ENCODE data around the gene ENC1.
A peak's percentile ranks its signal among the peaks of the same experiment; 100 is the strongest.

ENC1 gene

DNA sequence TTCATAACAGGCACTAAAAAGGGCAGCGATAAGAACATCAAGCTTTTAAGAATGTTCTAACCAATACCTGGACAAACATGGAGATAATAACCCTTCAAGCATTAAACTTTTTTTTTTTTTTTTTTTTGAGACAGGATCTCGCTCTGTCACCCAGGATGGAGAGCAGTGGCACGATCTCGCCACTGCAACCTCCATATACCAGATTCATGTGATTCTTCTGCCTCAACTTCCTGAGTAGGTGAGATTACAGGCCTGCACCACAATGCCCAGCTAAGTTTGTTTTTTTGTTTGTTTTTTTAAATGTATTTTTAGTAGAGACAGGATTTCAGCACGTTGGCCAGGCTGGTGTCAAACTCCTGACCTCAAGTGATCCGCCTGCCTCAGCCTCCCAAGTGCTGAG lies 14.7 kb upstream of the ENC1 start:
- DNase-seq, result no peak

DNA sequence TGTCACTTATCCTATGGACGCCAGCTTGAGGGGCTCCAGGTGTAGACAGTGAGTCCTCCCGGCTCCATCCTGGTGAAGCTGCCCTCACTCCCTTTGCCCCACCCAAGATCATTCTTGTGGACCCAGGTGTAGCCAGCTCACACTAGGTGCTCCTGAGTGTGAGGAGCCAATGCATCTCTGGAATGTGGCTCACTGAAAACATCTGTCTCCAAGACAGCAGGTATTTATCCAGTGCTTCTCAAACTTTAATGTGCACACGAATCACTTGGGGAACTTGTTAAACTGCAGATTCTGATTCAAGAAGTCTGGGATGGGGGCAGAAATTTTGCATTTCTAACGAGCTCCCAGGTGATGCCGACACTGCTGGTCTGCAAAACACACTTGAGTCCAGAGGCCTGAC lies 13.5 kb upstream of the ENC1 start:
- DNase-seq, result no peak

- DNase-seq, result no peak
Observed at GRCh38 chr5:74652576-74652975, 12.0 kb upstream of the ENC1 start.

- no peak for DNase-seq
Observed at GRCh38 chr5:74651710-74652109, 11.2 kb upstream of the ENC1 start.

DNA sequence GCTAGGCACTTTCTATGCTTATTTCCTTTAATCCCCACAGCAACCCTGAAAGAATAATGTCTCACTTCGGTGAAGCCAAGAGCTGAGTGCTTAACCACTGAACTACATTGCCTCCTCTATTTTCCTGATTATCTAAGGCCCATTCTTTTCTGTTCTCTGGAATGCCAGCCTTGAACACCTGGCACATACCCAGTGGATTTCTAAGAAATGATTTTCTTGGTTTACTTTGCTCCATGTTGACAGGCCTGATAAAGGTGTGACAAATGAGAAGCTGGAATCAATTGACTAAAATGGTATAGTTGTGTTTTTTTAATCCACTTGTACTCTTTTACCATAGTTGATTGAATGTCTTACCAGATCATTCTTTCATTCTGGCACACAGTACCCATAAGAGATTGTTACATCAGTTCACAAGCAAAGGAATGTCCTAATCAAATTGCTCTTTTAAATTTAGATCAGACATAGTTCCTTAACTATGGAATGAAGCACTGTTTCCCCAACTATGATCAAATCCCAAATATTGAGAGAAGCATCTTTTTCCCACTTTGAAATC lies 9.0 kb upstream of the ENC1 start:
- DNase-seq, result no peak

- peak; percentile 70 for DNase-seq
Observed at GRCh38 chr5:74648835-74649293, 8.3 kb upstream of the ENC1 start.

DNA sequence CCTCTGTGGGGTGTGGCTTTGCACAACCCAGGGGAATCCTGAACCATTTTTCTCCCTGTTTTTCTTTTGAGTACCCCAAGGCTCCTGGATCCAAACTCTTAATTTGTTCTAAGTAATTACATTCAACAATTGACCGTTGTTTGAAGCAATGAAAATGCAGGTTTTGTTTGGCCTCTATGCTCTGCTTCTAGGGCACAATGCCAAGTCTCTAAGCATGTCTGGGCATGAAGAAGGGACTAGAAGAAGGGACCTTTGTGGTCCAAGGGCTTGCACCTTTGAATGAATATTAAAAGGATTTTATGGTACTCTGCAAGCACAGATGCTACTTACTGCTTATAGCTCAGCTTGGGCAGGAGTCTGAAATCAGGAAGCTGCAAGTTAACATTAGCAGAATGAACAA lies 6.6 kb upstream of the ENC1 start:
- DNase-seq, result no peak

GRCh38 chr5:74643111-74643562 lies 2.6 kb upstream of the ENC1 start:
- no peak for DNase-seq

- DNase-seq, result no peak
Observed at GRCh38 chr5:74642543-74642863, 2.0 kb upstream of the ENC1 start.

DNA sequence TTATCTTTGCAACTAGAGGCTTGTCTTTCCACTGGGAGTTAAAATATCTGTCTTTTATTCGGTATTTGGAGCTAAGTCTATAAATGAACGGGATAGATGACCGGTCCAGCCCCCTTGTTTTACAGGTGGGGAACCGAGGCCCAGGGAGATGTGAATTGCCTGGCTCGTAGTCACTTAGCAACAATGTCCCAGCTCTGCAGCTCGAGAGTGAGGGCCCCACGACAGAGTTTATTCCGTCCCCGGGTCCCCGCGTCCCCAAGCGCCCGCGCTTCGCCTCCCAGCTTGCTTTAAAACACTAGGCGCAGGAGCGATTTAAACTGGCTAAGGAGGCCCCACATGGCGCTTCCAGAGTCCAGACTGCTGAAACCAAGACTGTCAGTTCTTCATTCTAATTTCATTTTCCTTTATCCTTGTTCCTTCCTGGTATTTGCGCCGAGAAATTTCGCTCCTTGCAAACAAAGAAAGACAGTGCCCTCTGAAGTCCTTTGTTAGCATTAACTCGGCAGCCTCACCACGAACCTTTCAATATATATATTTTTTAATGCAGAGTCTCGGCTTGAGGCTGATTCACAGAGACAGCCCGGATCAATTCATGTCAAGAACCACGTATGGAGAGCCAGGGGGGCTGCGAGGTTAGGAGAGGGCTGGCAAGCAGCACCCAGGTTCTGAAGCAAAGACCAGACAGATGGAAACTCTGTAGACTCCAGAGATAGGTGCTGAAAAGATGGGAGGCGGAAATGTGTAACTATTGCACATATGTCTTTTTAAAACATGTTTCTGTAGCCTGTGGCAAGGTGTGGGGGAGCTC lies 1.4 kb upstream of the ENC1 start:
- DNase-seq, result peak; percentile 20

GRCh38 chr5:74640954-74641734 lies 616 bp upstream of the ENC1 start:
- peak; percentile 24 for DNase-seq

DNA sequence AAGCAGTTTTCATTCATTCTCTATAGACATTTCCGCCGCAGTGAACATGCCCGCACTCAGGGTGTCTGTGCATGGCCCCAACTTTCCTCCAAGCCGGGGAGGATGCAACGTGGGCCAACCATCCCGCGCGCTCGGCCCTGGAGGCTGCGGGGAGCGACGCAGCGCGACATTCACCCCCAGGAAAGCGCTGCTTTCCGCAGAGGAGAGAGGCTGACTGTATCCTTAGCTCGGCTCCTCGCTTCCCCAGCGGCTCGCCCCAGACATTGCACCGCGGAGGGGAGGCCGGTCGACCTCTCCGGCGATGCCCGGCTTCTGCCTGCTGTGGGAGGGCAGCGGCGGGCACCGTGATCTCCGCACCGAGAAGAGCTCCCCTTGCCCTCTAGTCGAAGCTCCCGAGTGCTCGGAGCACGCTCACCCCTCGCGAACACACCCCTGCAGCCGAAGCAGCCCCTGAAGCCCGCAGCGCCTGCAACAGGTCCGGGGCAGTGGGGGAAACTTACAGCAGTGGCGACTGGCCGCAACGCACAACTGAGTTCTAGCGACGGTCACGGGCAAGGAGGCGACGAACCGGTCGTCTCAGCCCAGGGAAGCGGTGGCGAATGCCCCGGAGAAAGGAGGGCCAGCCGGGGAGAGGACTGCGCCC lies 600 bp downstream of the ENC1 start:
- DNase-seq, result peak; percentile 19

DNA sequence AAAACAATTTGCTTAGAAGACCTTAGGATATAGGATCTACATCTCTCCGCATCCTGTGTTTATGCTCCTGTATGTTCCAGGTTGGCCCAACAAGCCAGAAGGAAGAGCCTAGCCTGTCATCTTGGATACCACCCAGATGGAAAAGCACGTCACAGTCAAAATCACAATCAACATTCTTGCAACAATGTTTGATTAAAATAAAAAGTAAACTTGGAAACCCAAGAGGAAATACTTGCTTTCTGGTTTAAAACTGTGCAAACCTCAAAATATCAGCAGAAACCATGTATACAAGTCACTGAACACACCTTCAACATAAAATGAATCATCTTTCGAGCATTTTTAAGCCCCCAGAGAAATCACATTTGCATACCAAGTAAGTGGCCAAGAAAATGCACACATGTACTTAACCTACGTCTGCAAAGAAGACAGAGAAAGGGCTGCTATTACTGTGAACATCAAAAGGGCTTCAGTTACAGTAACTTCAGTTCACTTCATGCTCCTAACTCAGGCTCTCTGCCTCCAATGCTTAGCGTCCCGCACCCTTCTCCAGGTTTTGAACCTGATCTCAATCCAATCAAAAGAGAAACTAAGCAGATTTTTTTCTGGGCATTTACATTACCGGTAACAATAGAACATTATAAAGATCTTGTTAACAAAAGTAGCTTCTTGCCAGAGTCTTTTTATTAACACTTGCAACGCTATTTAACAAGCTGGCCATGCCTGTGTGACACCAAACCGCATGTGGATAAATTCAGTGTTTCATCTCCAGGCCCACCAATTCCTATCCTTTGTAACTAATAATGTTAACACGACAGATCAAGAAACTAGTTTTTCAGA lies 1.3 kb downstream of the ENC1 start:
- DNase-seq, result no peak

- DNase-seq, result no peak
Observed at GRCh38 chr5:74638544-74638969, 2.0 kb downstream of the ENC1 start.

GRCh38 chr5:74636552-74636951 lies 4.0 kb downstream of the ENC1 start:
- no peak for DNase-seq

DNA sequence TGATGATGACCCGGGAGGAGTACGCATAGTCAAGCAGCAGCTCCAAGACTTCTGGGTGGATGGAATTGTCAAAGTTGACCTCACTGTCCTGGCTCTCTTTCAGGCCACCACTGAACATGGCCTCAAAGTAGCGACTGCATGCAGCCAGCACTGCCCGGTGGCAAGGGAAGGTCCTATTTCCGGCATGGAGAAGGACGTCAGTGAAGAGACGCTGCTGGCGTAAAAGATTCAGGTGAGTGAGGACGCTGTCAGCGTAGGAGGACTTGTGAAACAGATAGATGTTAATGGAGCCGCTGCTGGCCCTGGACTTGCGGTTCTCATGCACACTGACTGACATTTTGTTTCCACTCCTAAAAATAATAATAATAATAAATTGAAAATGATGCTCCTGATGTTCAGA lies 4.4 kb downstream of the ENC1 start:
- no peak for DNase-seq

- DNase-seq, result no peak
Observed at GRCh38 chr5:74634611-74635286, 5.8 kb downstream of the ENC1 start.

DNA sequence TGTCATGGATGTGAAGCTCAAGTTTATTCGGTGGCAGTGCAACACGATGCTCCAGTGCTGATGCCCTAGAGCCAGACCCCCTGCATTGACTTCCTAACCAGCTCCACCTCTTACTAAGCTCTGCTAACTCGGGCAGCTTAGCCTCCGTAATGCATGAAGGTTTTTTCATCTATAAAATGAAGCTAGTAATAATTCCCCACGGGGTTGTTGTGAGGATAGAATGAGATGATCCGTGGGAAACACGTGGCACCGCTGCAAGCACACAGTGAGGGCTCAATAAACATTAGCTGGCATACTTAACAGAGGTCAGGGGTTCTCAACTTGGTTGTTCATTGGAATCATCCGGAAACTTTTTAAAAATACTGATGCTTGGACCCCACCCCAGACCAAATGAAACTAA lies 6.8 kb downstream of the ENC1 start:
- no peak for DNase-seq

GRCh38 chr5:74632947-74633356 lies 7.6 kb downstream of the ENC1 start:
- DNase-seq, result no peak

- peak; percentile 49 for DNase-seq
Observed at GRCh38 chr5:74631081-74631953, 9.2 kb downstream of the ENC1 start.
